K562 (cell line): Measurements from ENCODE around the gene CDS2. TPM values are rescaled to one million over a fixed set of nuclear protein-coding genes. Genes with fewer than 3 reads are reported as not detected.

Experiments
- AFF4 ChIP-seq: sonication (generic); formaldehyde crosslinking; IDR thresholded peaks from 2 replicates; pipeline ENCODE4 v1.8.0; 2023; ENCODE audit warnings: mild to moderate bottlenecking, missing genetic modification reagents
- ARID2 ChIP-seq: fragments of 450-650 bp; IDR thresholded peaks from 2 replicates; pipeline ENCODE4 v1.6.1; 2017; ENCODE audit warnings: antibody characterized with exemption, mild to moderate bottlenecking
- ASH1L ChIP-seq: fragments of 450-650 bp; IDR thresholded peaks from 2 replicates; pipeline ENCODE4 v1.6.1; 2018; ENCODE audit warnings: borderline replicate concordance, mild to moderate bottlenecking, low read depth; ENCODE audit not compliant: partially characterized antibody
- CHAMP1 ChIP-seq: fragments of 450-650 bp; IDR thresholded peaks from 2 replicates; pipeline ENCODE4 v1.6.1; 2016; ENCODE audit warnings: mild to moderate bottlenecking
- CREBBP ChIP-seq: IDR thresholded peaks from one replicate; pipeline ENCODE4 v1.6.1; 2012; ENCODE audit warnings: low read depth, mild to moderate bottlenecking, control low read depth, inconsistent platforms, low read length
- DMBX1 ChIP-seq: fragments of 250-450 bp; sonication (Bioruptor Pico); IDR thresholded peaks from 2 replicates; pipeline ENCODE4 v1.8.0; 2022; ENCODE audit warnings: inconsistent platforms, mild to moderate bottlenecking, moderate library complexity, borderline replicate concordance
- ESRRB ChIP-seq: fragments of 250-450 bp; sonication (Bioruptor Pico); IDR thresholded peaks from 2 replicates; pipeline ENCODE4 v1.5.0; 2020; ENCODE audit warnings: mild to moderate bottlenecking, moderate library complexity, borderline replicate concordance
- EWSR1 ChIP-seq: fragments of 450-650 bp; IDR thresholded peaks from 2 replicates; pipeline ENCODE4 v1.6.1; 2018; ENCODE audit warnings: borderline replicate concordance, mild to moderate bottlenecking, low read depth, moderate library complexity; ENCODE audit not compliant: partially characterized antibody
- HDAC3 ChIP-seq: fragments of 450-650 bp; IDR thresholded peaks from 2 replicates; pipeline ENCODE4 v1.6.1; 2018; ENCODE audit warnings: borderline replicate concordance, mild to moderate bottlenecking, moderate library complexity; ENCODE audit not compliant: partially characterized antibody
- MITF ChIP-seq: IDR thresholded peaks from 2 replicates; pipeline ENCODE4 v1.6.1; 2014; ENCODE audit warnings: antibody characterized with exemption
- PTTG1 ChIP-seq: fragments of 450-650 bp; IDR thresholded peaks from 2 replicates; pipeline ENCODE4 v1.6.1; 2016; ENCODE audit warnings: low read depth, mild to moderate bottlenecking, missing genetic modification characterization, missing compliant biosample characterization
- SAFB2 ChIP-seq: fragments of 200-400 bp; formaldehyde crosslinking; IDR thresholded peaks from 2 replicates; pipeline ENCODE4 v1.6.1; 2018; ENCODE audit warnings: borderline replicate concordance, low read length, low read depth, moderate library complexity; ENCODE audit not compliant: severe bottlenecking
- SMC3 ChIP-seq: conservative IDR thresholded peaks from 2 replicates; pipeline ENCODE4 v1.6.1; 2011; ENCODE audit warnings: low read depth, low read length, improper control_type of control experiment; ENCODE audit not compliant: insufficient read depth
- STAT5A ChIP-seq: IDR thresholded peaks from 2 replicates; pipeline ENCODE4 v1.6.1; 2012; ENCODE audit warnings: low read length, inconsistent platforms, borderline replicate concordance
- polyA plus RNA-seq, 8 experiments: library from polyadenylated mRNA; depleted of rRNA in 4 of 8; stranded (reverse) in 5 of 8; unstranded in 3 of 8; fragments of >200 nt; fragmentation: Nextera tagmentation in 2 of 8; fragmentation: Illumina TruSeq in 1 of 8; extraction: Ambion mirVana in 2 of 8; extraction: Trizol in 1 of 8; gene quantifications; 2 replicates each; pipeline versions ENCODE4 v1.2.1 to v1.2.3, GENCODE V29; 2011 to 2014; ENCODE audit warnings: inconsistent platforms in 1 of 8, missing spikeins in 1 of 8
- total RNA-seq, 7 experiments: library from RNA; depleted of rRNA in 6 of 7; stranded (reverse); fragments of >200 nt in 6 of 7; fragmentation: Illumina TruSeq in 2 of 7; extraction: Trizol in 2 of 7; gene quantifications; 2 replicates each; pipeline versions ENCODE4 v1.2.1 to v1.2.3, GENCODE V29; 2011 to 2021; ENCODE audit warnings: low replicate concordance in 1 of 7

The CDS2 gene
- total and polyA plus RNA-seq, 9 of the 15 experiments (the other 6 are each of a cell fraction or from before 2014, with no cell fraction given), result 6.4 to 46.4 (median 12.2) TPM

- no peak for TF ChIP-seq AFF4
- TF ChIP-seq PTTG1, result no peak
- no peak for TF ChIP-seq ARID2
- no peak for TF ChIP-seq STAT5A
- no peak for TF ChIP-seq ASH1L
- no peak for TF ChIP-seq DMBX1 (CRISPR knock-in tag)
- no peak for TF ChIP-seq MITF
- no peak for TF ChIP-seq HDAC3
- TF ChIP-seq CHAMP1, result no peak
- TF ChIP-seq SAFB2, result no peak
- TF ChIP-seq CREBBP, result no peak
- no peak for TF ChIP-seq SMC3
- TF ChIP-seq ESRRB, result no peak
- no peak for TF ChIP-seq EWSR1
Observed at GRCh38 chr20:5092765-5093339, 34.0 kb upstream of the CDS2 start (continued).
